Mesenchymal stem cell (in vitro differentiated cells and primary cell): ENCODE measurements around the gene SOX30.

Source experiments
- DNase-seq: peaks from one replicate; pipeline ENCODE4 v3.0.0-alpha.2; 2013
- H2AFZ ChIP-seq: one replicate; pipeline ENCODE4 v1.6.1; 2013; ENCODE audit warnings: low read depth, mild to moderate bottlenecking, control low read depth, inconsistent platforms, low read length, moderate library complexity
- H2AK5ac ChIP-seq: 2 replicates; pipeline ENCODE4 v1.6.1; 2013; ENCODE audit warnings: low read length, moderate library complexity, mild to moderate bottlenecking, inconsistent platforms; ENCODE audit not compliant: severe bottlenecking
- H2BK120ac ChIP-seq: one replicate; pipeline ENCODE4 v1.6.1; 2013; ENCODE audit warnings: low read depth, mild to moderate bottlenecking, inconsistent platforms, low read length, moderate library complexity
- H2BK12ac ChIP-seq, 2 experiments: one replicate each; pipeline ENCODE4 v1.6.1; 2013; ENCODE audit warnings: inconsistent platforms in 2 of 2, low read length in 2 of 2, mild to moderate bottlenecking in 2 of 2, moderate library complexity in 2 of 2, control low read depth in 1 of 2
- H2BK15ac ChIP-seq: one replicate; pipeline ENCODE4 v1.6.1; 2013; ENCODE audit warnings: mild to moderate bottlenecking, low read depth, inconsistent platforms; ENCODE audit not compliant: poor library complexity, severe bottlenecking
- H2BK5ac ChIP-seq: 2 replicates; pipeline ENCODE4 v1.6.1; 2013; ENCODE audit warnings: low read depth, mild to moderate bottlenecking, low read length, control low read depth, inconsistent platforms; ENCODE audit not compliant: poor library complexity, severe bottlenecking
- H3K14ac ChIP-seq, 2 experiments: one replicate each; pipeline ENCODE4 v1.6.1; 2013; ENCODE audit warnings: inconsistent platforms in 2 of 2, low read length in 2 of 2, control low read depth in 1 of 2, mild to moderate bottlenecking in 1 of 2, moderate library complexity in 1 of 2
- H3K18ac ChIP-seq, 2 experiments: one replicate each; pipeline ENCODE4 v1.6.1; 2013; ENCODE audit warnings: inconsistent platforms in 2 of 2, low read length in 2 of 2, control low read depth in 1 of 2, low read depth in 1 of 2, mild to moderate bottlenecking in 1 of 2
- H3K23ac ChIP-seq, 2 experiments: one replicate each; pipeline ENCODE4 v1.6.1; 2013; ENCODE audit warnings: inconsistent platforms in 2 of 2, low read length in 2 of 2, mild to moderate bottlenecking in 2 of 2, moderate library complexity in 2 of 2, control low read depth in 1 of 2
- H3K27ac ChIP-seq: 2 replicates; pipeline ENCODE4 v1.5.1; 2013; ENCODE audit warnings: mild to moderate bottlenecking, moderate library complexity, low read length, control low read depth, inconsistent platforms; ENCODE audit not compliant: poor library complexity, severe bottlenecking
- H3K27me3 ChIP-seq, 2 experiments: 2 replicates each; pipeline versions ENCODE4 v1.6.1 to v1.7.0; 2013; ENCODE audit warnings: low read length in 2 of 2, mild to moderate bottlenecking in 2 of 2, moderate library complexity in 2 of 2, control low read depth in 1 of 2, inconsistent platforms in 1 of 2; ENCODE audit not compliant: control insufficient read depth in 1 of 2, insufficient read depth in 1 of 2
- H3K36me3 ChIP-seq, 2 experiments: 2 replicates each; pipeline versions ENCODE4 v1.6.1 to v1.7.0; 2013; ENCODE audit warnings: low read length in 2 of 2, control low read depth in 1 of 2, inconsistent platforms in 1 of 2, low read depth in 1 of 2, mild to moderate bottlenecking in 1 of 2; ENCODE audit not compliant: insufficient read depth in 2 of 2, control insufficient read depth in 1 of 2
- H3K4ac ChIP-seq, 2 experiments: one replicate each; pipeline ENCODE4 v1.6.1; 2013; ENCODE audit warnings: inconsistent platforms in 2 of 2, low read length in 2 of 2, mild to moderate bottlenecking in 2 of 2, moderate library complexity in 2 of 2, control low read depth in 1 of 2, low read depth in 1 of 2
- H3K4me1 ChIP-seq: 2 replicates; pipeline ENCODE4 v1.6.1; 2013; ENCODE audit warnings: low read depth, low read length, control low read depth; ENCODE audit not compliant: control insufficient read depth, insufficient read depth
- H3K4me2 ChIP-seq: 2 replicates; pipeline ENCODE4 v1.6.1; 2013; ENCODE audit warnings: low read length, mild to moderate bottlenecking, inconsistent platforms; ENCODE audit not compliant: poor library complexity, severe bottlenecking
- H3K4me3 ChIP-seq, 2 experiments: 2 replicates each; pipeline versions ENCODE4 v1.5.1 to v1.7.0; 2013; ENCODE audit warnings: low read length in 2 of 2, mild to moderate bottlenecking in 2 of 2, control low read depth in 1 of 2, low read depth in 1 of 2; ENCODE audit not compliant: insufficient read depth in 1 of 2
- H3K79me1 ChIP-seq: replicated peaks from 2 replicates; pipeline ENCODE4 v1.6.1; 2013; ENCODE audit warnings: mild to moderate bottlenecking, control low read depth, low read length, inconsistent platforms; ENCODE audit not compliant: poor library complexity, severe bottlenecking
- H3K9ac ChIP-seq: 2 replicates; pipeline ENCODE4 v1.7.0; 2013; ENCODE audit warnings: mild to moderate bottlenecking, low read length, moderate library complexity
- H3K9me3 ChIP-seq: 2 replicates; pipeline ENCODE4 v1.7.0; 2013; ENCODE audit warnings: mild to moderate bottlenecking, low read length; ENCODE audit not compliant: control insufficient read depth
- H4K8ac ChIP-seq: one replicate; pipeline ENCODE4 v1.6.1; 2013; ENCODE audit warnings: inconsistent platforms, mild to moderate bottlenecking, low read length, moderate library complexity
- H4K91ac ChIP-seq: one replicate; pipeline ENCODE4 v1.6.1; 2013; ENCODE audit warnings: mild to moderate bottlenecking, low read length, inconsistent platforms
- WGBS: methylation state at CpG from one replicate; pipeline ENCODE4 v1.1.7; 2013; ENCODE audit warnings: mixed read lengths; 5-methylcytosine and 5-hydroxymethylcytosine counted together

The SOX30 gene

DNA sequence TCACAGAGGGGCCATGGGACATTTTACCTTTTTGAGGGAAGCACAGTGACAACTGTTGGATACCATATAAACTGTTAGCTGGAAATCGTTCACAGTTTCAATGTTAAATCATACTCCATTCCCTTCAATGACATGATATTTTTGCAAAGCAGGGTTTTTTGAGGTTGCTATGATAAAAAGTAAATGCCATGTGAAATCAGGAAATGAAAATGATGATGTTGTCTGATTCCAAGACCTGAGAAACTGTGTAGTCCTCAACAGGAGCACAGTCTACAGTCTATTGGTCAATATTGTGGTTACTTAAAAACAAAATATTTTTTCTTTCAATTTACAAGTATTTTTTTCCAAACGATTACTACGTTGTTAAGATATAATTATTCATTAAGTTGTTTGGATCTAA, 52.7 kb downstream of the SOX30 start:
- H3K79me1 ChIP-seq, result no peaks in the 10 kb centered on the region
- H3K27me3 ChIP-seq, result no peaks in the 10 kb centered on the region
- H3K4me1 ChIP-seq, result peaks cover 7% of the 10 kb centered on the region
- no peaks in the 10 kb centered on the region for H3K36me3 ChIP-seq
- H2AK5ac ChIP-seq, result no peak overlapping the region
- DNase-seq, result no peak
- H3K27ac ChIP-seq, result no peak overlapping the region
- no peak overlapping the region for H3K23ac ChIP-seq
- H3K4me2 ChIP-seq, result no peak overlapping the region
- no peak overlapping the region for H2BK12ac ChIP-seq
- no CpG with 5 or more reads among the region's 3 CpGs for WGBS
- no peak overlapping the region for H4K91ac ChIP-seq
- H3K18ac ChIP-seq, result no peak overlapping the region
- H3K14ac ChIP-seq, result no peak overlapping the region
- H2AFZ ChIP-seq, result no peak overlapping the region
- H2BK120ac ChIP-seq, result no peak overlapping the region
- no peaks in the 10 kb centered on the region for H3K9me3 ChIP-seq
- no peak overlapping the region for H3K9ac ChIP-seq
- H4K8ac ChIP-seq, result no peak overlapping the region
- no peak overlapping the region for H3K4ac ChIP-seq
- H3K4me3 ChIP-seq, result no peak overlapping the region
- H2BK15ac ChIP-seq, result no peak overlapping the region
- no peak overlapping the region for H2BK5ac ChIP-seq

DNA sequence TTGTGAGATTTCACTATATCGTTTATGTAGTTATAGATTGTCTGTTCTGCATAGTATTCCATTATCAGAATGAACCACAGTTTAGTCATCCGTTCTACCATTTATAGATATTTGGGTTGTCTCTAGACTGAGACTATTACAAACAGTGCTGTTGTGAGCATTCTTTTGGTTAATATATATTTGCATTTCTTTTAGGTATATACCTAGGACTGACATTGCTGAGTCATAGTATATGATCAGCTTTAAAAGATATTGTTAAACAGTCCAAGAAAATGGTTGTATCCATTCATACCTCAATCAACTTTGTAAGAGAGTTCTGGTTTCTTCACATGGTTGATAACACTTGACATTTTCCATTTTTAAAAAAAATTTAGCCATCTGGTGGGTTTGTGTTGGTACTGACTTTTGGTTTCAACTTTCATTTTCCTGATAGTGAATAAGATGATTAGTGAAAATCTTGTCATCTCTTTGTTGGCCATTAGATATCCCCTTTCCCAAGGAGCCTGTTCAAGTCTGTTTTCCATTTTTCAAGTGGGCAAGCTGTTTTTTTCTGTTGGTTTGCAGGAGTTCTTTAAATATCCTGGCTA, 53.8 kb downstream of the SOX30 start:
- H3K9ac ChIP-seq, result no peak overlapping the region
- H3K36me3 ChIP-seq, result no peaks in the 10 kb centered on the region
- H3K27ac ChIP-seq, result no peak overlapping the region
- H4K8ac ChIP-seq, result no peak overlapping the region
- H3K9me3 ChIP-seq, result no peaks in the 10 kb centered on the region
- H3K14ac ChIP-seq, result no peak overlapping the region
- WGBS, result no CpG with 5 or more reads among the region's 2 CpGs
- no peak overlapping the region for H4K91ac ChIP-seq
- no peak overlapping the region for H2AK5ac ChIP-seq
- no peak overlapping the region for H3K23ac ChIP-seq
- no peak overlapping the region for H2BK12ac ChIP-seq
- H3K4me2 ChIP-seq, result no peak overlapping the region
- no peak overlapping the region for H3K18ac ChIP-seq
- H3K4ac ChIP-seq, result no peak overlapping the region
- no peak overlapping the region for H2BK15ac ChIP-seq
- H3K4me3 ChIP-seq, result no peak overlapping the region
- no peak overlapping the region for H2BK5ac ChIP-seq
- DNase-seq, result no peak
- H2AFZ ChIP-seq, result no peak overlapping the region
- peaks cover 6% of the 10 kb centered on the region for H3K4me1 ChIP-seq
- H2BK120ac ChIP-seq, result no peak overlapping the region
- no peaks in the 10 kb centered on the region for H3K79me1 ChIP-seq
- no peaks in the 10 kb centered on the region for H3K27me3 ChIP-seq

DNA sequence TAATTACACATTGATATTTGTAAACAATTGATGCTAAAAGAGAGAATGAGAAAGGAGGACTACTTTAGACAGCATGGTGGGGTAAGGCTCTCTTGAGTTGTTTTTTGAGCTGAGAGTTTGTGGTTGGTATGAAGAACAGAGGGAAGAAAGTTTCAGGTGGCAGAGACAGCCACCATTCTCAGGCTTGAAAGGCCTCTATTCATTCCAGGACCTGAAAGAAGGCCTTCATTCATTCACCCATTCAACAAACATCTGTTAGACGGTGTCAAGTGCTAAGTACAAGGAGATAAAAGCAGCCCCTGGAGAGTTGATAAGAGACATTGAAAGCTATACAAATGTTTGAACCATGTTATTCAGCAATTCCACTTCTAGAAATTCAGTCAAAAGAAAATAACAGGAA, 55.0 kb downstream of the SOX30 start:
- no peak overlapping the region for H4K8ac ChIP-seq
- no peak overlapping the region for H3K4me2 ChIP-seq
- H3K36me3 ChIP-seq, result no peaks in the 10 kb centered on the region
- H2BK12ac ChIP-seq, result no peak overlapping the region
- no peaks in the 10 kb centered on the region for H3K79me1 ChIP-seq
- no peak overlapping the region for H3K9ac ChIP-seq
- no peak overlapping the region for H4K91ac ChIP-seq
- WGBS, result no CpG with 5 or more reads among the region's 1 CpG
- no peak overlapping the region for H2AK5ac ChIP-seq
- no peak overlapping the region for H3K4ac ChIP-seq
- no peaks in the 10 kb centered on the region for H3K27me3 ChIP-seq
- H2BK15ac ChIP-seq, result no peak overlapping the region
- H3K27ac ChIP-seq, result no peak overlapping the region
- peaks cover under 1% of the 10 kb centered on the region for H3K4me1 ChIP-seq
- no peak overlapping the region for H2AFZ ChIP-seq
- no peak overlapping the region for H2BK5ac ChIP-seq
- no peak overlapping the region for H3K23ac ChIP-seq
- H3K18ac ChIP-seq, result no peak overlapping the region
- no peak overlapping the region for H3K14ac ChIP-seq
- no peak overlapping the region for H2BK120ac ChIP-seq
- no peak overlapping the region for H3K4me3 ChIP-seq
- no peaks in the 10 kb centered on the region for H3K9me3 ChIP-seq
- DNase-seq, result no peak

DNA sequence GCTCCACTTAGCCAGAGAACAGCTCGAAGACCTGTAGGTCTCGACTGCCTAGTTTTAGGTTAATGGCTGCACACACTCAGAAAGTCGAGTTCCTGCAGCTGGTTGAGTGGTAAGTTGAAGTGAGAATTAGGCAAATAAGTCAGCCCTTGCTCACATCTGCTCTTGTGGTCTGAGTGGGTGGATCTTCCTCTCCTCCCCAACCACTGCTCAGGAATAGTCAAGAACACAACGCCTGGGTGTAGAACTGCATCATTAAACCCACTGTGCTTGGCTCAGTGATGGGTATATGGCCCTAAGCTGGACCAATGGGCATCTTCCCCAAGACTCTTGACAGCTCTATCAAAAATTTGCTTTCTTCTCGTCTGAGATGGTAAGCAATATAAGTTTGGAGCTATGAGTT, 55.8 kb downstream of the SOX30 start:
- Histone ChIP-seq H3K4me1 (no peaks in the 10 kb centered on the region), H4K8ac (no peak overlapping the region), H3K18ac (no peak overlapping the region), H2BK120ac (no peak overlapping the region), H3K36me3 (no peaks in the 10 kb centered on the region), H3K79me1 (no peaks in the 10 kb centered on the region), H3K9me3 (no peaks in the 10 kb centered on the region), H2BK15ac (no peak overlapping the region), H2BK5ac (no peak overlapping the region), H2AFZ (no peak overlapping the region), H3K4me2 (no peak overlapping the region), H3K27ac (no peak overlapping the region), H4K91ac (no peak overlapping the region), H3K9ac (no peak overlapping the region), H3K14ac (no peak overlapping the region), H3K27me3 (no peaks in the 10 kb centered on the region), H2AK5ac (no peak overlapping the region), H2BK12ac (no peak overlapping the region), H3K23ac (no peak overlapping the region), H3K4me3 (no peak overlapping the region), H3K4ac (no peak overlapping the region)
- no peak for DNase-seq
- WGBS, result 94% methylated on average over 5 of the region's 5 CpGs
